ENCODE results near the gene TMEM63C.
A peak's percentile ranks its signal among the peaks of the same experiment; 100 is the strongest.

The TMEM63C gene

GRCh38 chr14:77208979-77209318 lies 27.4 kb downstream of the TMEM63C start:
- H3K4me2 ChIP-seq (ENCODE audit: low read depth, low read length, poor library complexity, severe bottlenecking), result no peak overlapping the region
- no peaks in the 10 kb centered on the region for H3K27me3 ChIP-seq (ENCODE audit: insufficient read depth, low read length, poor library complexity, severe bottlenecking)
- no peaks in the 10 kb centered on the region for H3K79me2 ChIP-seq (ENCODE audit: insufficient read depth, low read length)
- no peaks in the 10 kb centered on the region for H3K36me3 ChIP-seq (ENCODE audit: insufficient read depth, low read length)
- no peak overlapping the region for H3K4me3 ChIP-seq (ENCODE audit: low read length, poor library complexity, severe bottlenecking)
- no peak for TF ChIP-seq EZH2phosphoT487 (IDR thresholded peaks at IDR 0.05; ENCODE audit: borderline replicate concordance)
- TF ChIP-seq CTCF (conservative IDR thresholded peaks at IDR 0.05; ENCODE audit: low read length), result no peak
- no peaks in the 10 kb centered on the region for H3K4me1 ChIP-seq (ENCODE audit: insufficient read depth, low read length, poor library complexity, severe bottlenecking)
- no peaks in the 10 kb centered on the region for H3K9me3 ChIP-seq (ENCODE audit: insufficient read depth, low read depth, low read length)
- H3F3A ChIP-seq (ENCODE audit: low read depth), result no peaks in the 10 kb centered on the region
- H3K9ac ChIP-seq (ENCODE audit: low read depth, low read length, poor library complexity, severe bottlenecking), result no peak overlapping the region
- no peaks in the 10 kb centered on the region for H4K20me1 ChIP-seq (ENCODE audit: insufficient read depth, low read length, poor library complexity, severe bottlenecking)
- H2AFZ ChIP-seq (ENCODE audit: low read length), result no peak overlapping the region
- H3K9me2 ChIP-seq (replicated peaks; ENCODE audit: low read depth, low read length), result no peaks in the 10 kb centered on the region

- Histone ChIP-seq H3K9me3 (ENCODE audit: insufficient read depth, low read depth, low read length) (no peaks in the 10 kb centered on the region), H3K79me2 (ENCODE audit: insufficient read depth, low read length) (no peaks in the 10 kb centered on the region), H3K9ac (ENCODE audit: low read depth, low read length, poor library complexity, severe bottlenecking) (no peak overlapping the region), H3K4me1 (ENCODE audit: insufficient read depth, low read length, poor library complexity, severe bottlenecking) (no peaks in the 10 kb centered on the region), H3K4me2 (ENCODE audit: low read depth, low read length, poor library complexity, severe bottlenecking) (no peak overlapping the region), H4K20me1 (ENCODE audit: insufficient read depth, low read length, poor library complexity, severe bottlenecking) (no peaks in the 10 kb centered on the region), H3K27me3 (ENCODE audit: insufficient read depth, low read length, poor library complexity, severe bottlenecking) (no peaks in the 10 kb centered on the region), H3F3A (ENCODE audit: low read depth) (no peaks in the 10 kb centered on the region), H3K9me2 (replicated peaks; ENCODE audit: low read depth, low read length) (no peaks in the 10 kb centered on the region), H3K4me3 (ENCODE audit: low read length, poor library complexity, severe bottlenecking) (no peak overlapping the region), H3K36me3 (ENCODE audit: insufficient read depth, low read length) (no peaks in the 10 kb centered on the region), H2AFZ (ENCODE audit: low read length) (no peak overlapping the region)
- no peak for TF ChIP-seq CTCF (conservative IDR thresholded peaks at IDR 0.05; ENCODE audit: low read length)
- TF ChIP-seq EZH2phosphoT487 (IDR thresholded peaks at IDR 0.05; ENCODE audit: borderline replicate concordance), result no peak
Observed at GRCh38 chr14:77212097-77212870, 30.7 kb downstream of the TMEM63C start.

- Histone ChIP-seq H3K79me2 (ENCODE audit: insufficient read depth, low read length) (no peaks in the 10 kb centered on the region), H3K4me3 (ENCODE audit: low read length, poor library complexity, severe bottlenecking) (no peak overlapping the region), H4K20me1 (ENCODE audit: insufficient read depth, low read length, poor library complexity, severe bottlenecking) (no peaks in the 10 kb centered on the region), H2AFZ (ENCODE audit: low read length) (no peak overlapping the region), H3K4me1 (ENCODE audit: insufficient read depth, low read length, poor library complexity, severe bottlenecking) (no peaks in the 10 kb centered on the region), H3K9me3 (ENCODE audit: insufficient read depth, low read depth, low read length) (no peaks in the 10 kb centered on the region), H3K9ac (ENCODE audit: low read depth, low read length, poor library complexity, severe bottlenecking) (no peak overlapping the region), H3K36me3 (ENCODE audit: insufficient read depth, low read length) (no peaks in the 10 kb centered on the region), H3K9me2 (replicated peaks; ENCODE audit: low read depth, low read length) (no peaks in the 10 kb centered on the region), H3K27me3 (ENCODE audit: insufficient read depth, low read length, poor library complexity, severe bottlenecking) (no peaks in the 10 kb centered on the region), H3K4me2 (ENCODE audit: low read depth, low read length, poor library complexity, severe bottlenecking) (no peak overlapping the region), H3F3A (ENCODE audit: low read depth) (no peaks in the 10 kb centered on the region)
- TF ChIP-seq CTCF (conservative IDR thresholded peaks at IDR 0.05; ENCODE audit: low read length), result peak; percentile 83
- no peak for TF ChIP-seq EZH2phosphoT487 (IDR thresholded peaks at IDR 0.05; ENCODE audit: borderline replicate concordance)
Observed at GRCh38 chr14:77212943-77213678, 31.5 kb downstream of the TMEM63C start.
